ENCODE measurements around the gene CRABP1.

The CRABP1 gene

GRCh38 chr15:78340231-78341056 is at the start of gene CRABP1:
Gene CRABP1 (plus strand): TSS chr15:78340353. CDS start chr15:78340429, 76 bp downstream.
- no peak for DNase-seq (ENCODE audit: low spot score)

GRCh38 chr15:78291052-78291451 is 49.1 kb upstream of the CRABP1 start:
- no peak for DNase-seq (ENCODE audit: low spot score)

- no peak for DNase-seq (ENCODE audit: low spot score)
Measured at GRCh38 chr15:78291698-78292097, 48.5 kb upstream of the CRABP1 start.

GRCh38 chr15:78292219-78292618 is 47.9 kb upstream of the CRABP1 start:
- no peak for DNase-seq (ENCODE audit: low spot score)

- peak; percentile 98 for DNase-seq (ENCODE audit: low spot score)
Measured at GRCh38 chr15:78299101-78299930, 40.8 kb upstream of the CRABP1 start, which contains the start of gene SKIC8. Gene SKIC8 (minus strand): TSS chr15:78299609. CDS start chr15:78295686, 3,923 bp downstream.

GRCh38 chr15:78301326-78301725 is 38.8 kb upstream of the CRABP1 start:
- DNase-seq (ENCODE audit: low spot score): no peak

- no peak for DNase-seq (ENCODE audit: low spot score)
Measured at GRCh38 chr15:78301828-78302227, 38.3 kb upstream of the CRABP1 start.

- peak; percentile 72 for DNase-seq (ENCODE audit: low spot score)
Measured at GRCh38 chr15:78302579-78303312, 37.4 kb upstream of the CRABP1 start.

GRCh38 chr15:78304216-78305066 is 35.7 kb upstream of the CRABP1 start:
- DNase-seq (ENCODE audit: low spot score): no peak

GRCh38 chr15:78306176-78306774 is 33.9 kb upstream of the CRABP1 start:
- DNase-seq (ENCODE audit: low spot score): peak; percentile 59

- no peak for DNase-seq (ENCODE audit: low spot score)
Measured at GRCh38 chr15:78307976-78308375, 32.2 kb upstream of the CRABP1 start.

GRCh38 chr15:78308422-78309032 is 31.6 kb upstream of the CRABP1 start:
- peak; percentile 80 for DNase-seq (ENCODE audit: low spot score)

GRCh38 chr15:78311292-78311691 is 28.9 kb upstream of the CRABP1 start:
- no peak for DNase-seq (ENCODE audit: low spot score)

GRCh38 chr15:78312536-78312935 is 27.6 kb upstream of the CRABP1 start:
- DNase-seq (ENCODE audit: low spot score): no peak

- no peak for DNase-seq (ENCODE audit: low spot score)
Measured at GRCh38 chr15:78312957-78313356, 27.2 kb upstream of the CRABP1 start.

GRCh38 chr15:78313383-78313782 is 26.8 kb upstream of the CRABP1 start:
- no peak for DNase-seq (ENCODE audit: low spot score)

GRCh38 chr15:78314181-78314581 is 26.0 kb upstream of the CRABP1 start:
- DNase-seq (ENCODE audit: low spot score): no peak

- DNase-seq (ENCODE audit: low spot score): no peak
Measured at GRCh38 chr15:78315686-78316282, 24.4 kb upstream of the CRABP1 start.

- DNase-seq (ENCODE audit: low spot score): no peak
Measured at GRCh38 chr15:78316283-78317083, 23.7 kb upstream of the CRABP1 start.
